CD14-positive monocyte (primary cell): ENCODE data around the gene CA10. TPM values are rescaled to one million over a fixed set of nuclear protein-coding genes. Genes with fewer than 3 reads are reported as not detected.

Experiments
- DNase-seq, 3 donors: peaks; one replicate each; pipeline ENCODE4 v3.0.0-alpha.2; 2011 to 2022
- H2AFZ ChIP-seq: 2 replicates; pipeline ENCODE4 v1.6.0; 2012; ENCODE audit warnings: mild to moderate bottlenecking, low read depth, low read length, inconsistent platforms; ENCODE audit not compliant: insufficient read depth, poor library complexity, severe bottlenecking
- H3K27ac ChIP-seq, 2 donors: 1 replicate in 1 of 2; 2 replicates in 1 of 2; pipeline ENCODE4 v1.5.1; 2012 to 2013; ENCODE audit warnings: low read length in 2 of 2, control low read depth in 1 of 2, inconsistent platforms in 1 of 2, low read depth in 1 of 2, mild to moderate bottlenecking in 1 of 2
- H3K27me3 ChIP-seq, 2 donors: one replicate each; pipeline versions ENCODE4 v1.6.0 to v1.6.1; 2011 to 2013; ENCODE audit warnings: low read length in 2 of 2; ENCODE audit not compliant: control insufficient read depth in 2 of 2, insufficient read depth in 2 of 2
- H3K36me3 ChIP-seq, 2 donors: replicated peaks in 1 of 2; 1 replicate in 1 of 2; 2 replicates in 1 of 2; pipeline versions ENCODE4 v1.5.1 to v1.6.1; 2012 to 2013; ENCODE audit warnings: low read length in 2 of 2, control low read depth in 1 of 2, inconsistent platforms in 1 of 2, mild to moderate bottlenecking in 1 of 2; ENCODE audit not compliant: insufficient read depth in 2 of 2, control insufficient read depth in 1 of 2
- H3K4me1 ChIP-seq, 2 donors: 1 replicate in 1 of 2; 2 replicates in 1 of 2; pipeline versions ENCODE4 v1.5.1 to v1.6.1; 2012 to 2013; ENCODE audit warnings: low read length in 2 of 2, control low read depth in 1 of 2, inconsistent platforms in 1 of 2, mild to moderate bottlenecking in 1 of 2, moderate library complexity in 1 of 2; ENCODE audit not compliant: insufficient read depth in 2 of 2, control insufficient read depth in 1 of 2
- H3K4me2 ChIP-seq: replicated peaks from 2 replicates; pipeline ENCODE3; 2012; ENCODE audit warnings: low read length, moderate library complexity, mild to moderate bottlenecking; ENCODE audit not compliant: poor library complexity, severe bottlenecking; ENCODE audit errors: extremely low read depth
- H3K4me3 ChIP-seq, 3 experiments: fragments of 200-600 bp in 1 of 3; sonication (generic) in 1 of 3; replicated peaks in 1 of 3; 1 replicate in 2 of 3; 2 replicates in 1 of 3; pipeline ENCODE4 v1.5.1; 2011 to 2013; ENCODE audit warnings: low read length in 3 of 3, mild to moderate bottlenecking in 3 of 3, control low read depth in 2 of 3, low read depth in 2 of 3, inconsistent platforms in 1 of 3, moderate library complexity in 1 of 3
- H3K79me2 ChIP-seq: 2 replicates; pipeline ENCODE4 v1.6.0; 2012; ENCODE audit warnings: mild to moderate bottlenecking, control low read depth, inconsistent platforms, low read length, moderate library complexity; ENCODE audit not compliant: insufficient read depth
- H3K9ac ChIP-seq: 2 replicates; pipeline ENCODE4 v1.6.0; 2017; ENCODE audit warnings: low read length, mild to moderate bottlenecking; ENCODE audit not compliant: insufficient read depth, poor library complexity, severe bottlenecking
- H3K9me3 ChIP-seq, 2 donors: replicated peaks in 1 of 2; 1 replicate in 1 of 2; 2 replicates in 1 of 2; pipeline versions ENCODE4 v1.5.1 to v1.6.1; 2012 to 2013; ENCODE audit warnings: low read length in 2 of 2, control low read depth in 1 of 2; ENCODE audit not compliant: control insufficient read depth in 1 of 2, insufficient read depth in 1 of 2
- H4K20me1 ChIP-seq: 2 replicates; pipeline ENCODE4 v1.6.0; 2012; ENCODE audit warnings: mild to moderate bottlenecking, low read length, control low read depth, moderate library complexity; ENCODE audit not compliant: insufficient read depth
- H3K27ac Mint-ChIP-seq, 7 donors: one replicate each; pipeline ENCODE4 v1.8.0; 2020; ENCODE audit warnings: mild to moderate bottlenecking in 7 of 7, mixed read lengths in 7 of 7, moderate library complexity in 6 of 7, inconsistent platforms in 2 of 7
- H3K27me3 Mint-ChIP-seq, 3 donors: one replicate each; pipeline ENCODE4 v1.8.0; 2021 to 2022; ENCODE audit warnings: low read depth in 3 of 3, mild to moderate bottlenecking in 3 of 3, mixed read lengths in 3 of 3, moderate library complexity in 3 of 3, inconsistent platforms in 1 of 3
- H3K36me3 Mint-ChIP-seq, 2 donors: one replicate each; pipeline ENCODE4 v1.8.0; 2020; ENCODE audit warnings: mixed read lengths in 2 of 2, inconsistent platforms in 1 of 2, mild to moderate bottlenecking in 1 of 2
- H3K4me1 Mint-ChIP-seq: one replicate; pipeline ENCODE4 v1.8.0; 2020; ENCODE audit warnings: mild to moderate bottlenecking, mixed read lengths
- H3K4me3 Mint-ChIP-seq, 2 donors: one replicate each; pipeline ENCODE4 v1.8.0; 2020; ENCODE audit warnings: mild to moderate bottlenecking in 2 of 2, mixed read lengths in 2 of 2, moderate library complexity in 1 of 2
- H3K9me3 Mint-ChIP-seq, 7 donors: one replicate each; pipeline ENCODE4 v1.8.0; 2020 to 2022; ENCODE audit warnings: mixed read lengths in 7 of 7, mild to moderate bottlenecking in 6 of 7, moderate library complexity in 6 of 7, inconsistent platforms in 2 of 7
- WGBS: methylation state at CpG from one replicate; pipeline ENCODE4 v1.1.5; 2013; ENCODE audit warnings: missing lambda C conversion rate; ENCODE audit not compliant: insufficient coverage; 5-methylcytosine and 5-hydroxymethylcytosine counted together
- intact Hi-C, 2 donors: fragments of 100-400 bp; cut with micrococcal nuclease; formaldehyde crosslinking; loops; one replicate each; pipeline versions ENCODE4 v1.15.0 to v1.15.1; 2023
- polyA plus RNA-seq, 3 donors: library from polyadenylated mRNA; depleted of rRNA in 1 of 3; unstranded in 2 of 3; stranded (reverse) in 1 of 3; fragments of 300-500 nt in 2 of 3; fragments of >200 nt in 1 of 3; fragmentation: Illumina TruSeq in 2 of 3; gene quantifications; 1 replicate in 2 of 3; 2 replicates in 1 of 3; pipeline ENCODE4 v1.2.3, GENCODE V29; 2012 to 2021
- TF ChIP-seq, protein P1 (sequence below): fragments of 200-600 bp; IDR thresholded peaks from one replicate; pipeline ENCODE4 v1.8.0; 2022; ENCODE audit warnings: antibody characterized with exemption, mild to moderate bottlenecking

Gene CA10
- polyA plus RNA-seq, 3 donors: not detected

DNA sequence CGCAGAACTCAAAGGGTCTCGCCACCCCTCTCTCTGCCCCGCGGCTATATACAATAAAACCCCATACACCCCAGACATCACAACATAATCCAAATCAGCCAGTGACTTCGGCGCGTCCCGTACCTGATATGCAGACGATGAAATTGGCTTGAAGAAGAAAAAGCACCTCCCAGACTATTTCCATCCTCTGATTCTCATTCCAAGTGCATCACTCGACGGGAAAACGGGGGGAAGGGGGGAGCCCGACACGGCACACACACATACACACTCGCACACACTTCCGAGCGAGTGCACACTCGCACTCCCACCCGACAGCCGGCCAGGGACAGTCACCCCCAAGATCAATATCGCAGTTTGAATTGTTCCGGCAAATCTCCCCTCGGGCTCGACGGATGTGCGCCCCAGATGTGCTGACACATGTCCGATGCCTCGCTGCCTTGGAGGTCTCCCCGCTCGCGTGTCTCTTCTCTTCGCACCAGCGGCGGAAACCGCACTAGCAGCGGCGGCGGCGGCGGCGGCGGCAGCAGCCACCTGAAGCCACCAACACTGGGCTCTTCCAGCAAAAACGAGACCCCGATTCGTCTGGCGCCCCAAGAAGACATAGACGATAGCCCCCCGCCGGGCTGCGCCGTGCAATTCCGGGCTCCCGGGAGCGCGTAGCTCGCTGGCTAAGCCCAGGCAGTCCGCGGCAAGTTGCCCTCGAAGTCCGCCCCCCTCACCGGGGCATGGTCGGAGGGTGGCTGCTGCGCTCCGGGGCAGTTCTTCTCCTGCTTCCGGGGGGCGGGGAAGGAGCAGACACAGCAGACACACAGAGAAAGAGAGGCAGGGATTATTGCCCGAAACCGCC is 688 bp downstream of the CA10 start:
- no peak overlapping the region for H2AFZ ChIP-seq
- H3K4me1 ChIP-seq: no peaks in the 10 kb centered on the region
- peaks cover 7 to 24% of the 10 kb centered on the region in 2 donors for H3K9me3 ChIP-seq
- H3K27me3 Mint-ChIP-seq: peaks cover 46 to 55% (median 47%) of the 10 kb centered on the region in 3 donors
- 4% methylated on average over 66 of the region's 68 CpGs for WGBS
- no peak for DNase-seq
- H3K27ac ChIP-seq: no peak overlapping the region
- no peaks in the 10 kb centered on the region for H3K36me3 ChIP-seq
- H3K9me3 Mint-ChIP-seq: peaks cover 7 to 36% (median 17%) of the 10 kb centered on the region in 7 donors
- peak overlapping the region in 1 of 7 donors; percentile 57 for H3K27ac Mint-ChIP-seq
- no peak overlapping the region for H3K4me2 ChIP-seq
- TF ChIP-seq, protein P1, sequence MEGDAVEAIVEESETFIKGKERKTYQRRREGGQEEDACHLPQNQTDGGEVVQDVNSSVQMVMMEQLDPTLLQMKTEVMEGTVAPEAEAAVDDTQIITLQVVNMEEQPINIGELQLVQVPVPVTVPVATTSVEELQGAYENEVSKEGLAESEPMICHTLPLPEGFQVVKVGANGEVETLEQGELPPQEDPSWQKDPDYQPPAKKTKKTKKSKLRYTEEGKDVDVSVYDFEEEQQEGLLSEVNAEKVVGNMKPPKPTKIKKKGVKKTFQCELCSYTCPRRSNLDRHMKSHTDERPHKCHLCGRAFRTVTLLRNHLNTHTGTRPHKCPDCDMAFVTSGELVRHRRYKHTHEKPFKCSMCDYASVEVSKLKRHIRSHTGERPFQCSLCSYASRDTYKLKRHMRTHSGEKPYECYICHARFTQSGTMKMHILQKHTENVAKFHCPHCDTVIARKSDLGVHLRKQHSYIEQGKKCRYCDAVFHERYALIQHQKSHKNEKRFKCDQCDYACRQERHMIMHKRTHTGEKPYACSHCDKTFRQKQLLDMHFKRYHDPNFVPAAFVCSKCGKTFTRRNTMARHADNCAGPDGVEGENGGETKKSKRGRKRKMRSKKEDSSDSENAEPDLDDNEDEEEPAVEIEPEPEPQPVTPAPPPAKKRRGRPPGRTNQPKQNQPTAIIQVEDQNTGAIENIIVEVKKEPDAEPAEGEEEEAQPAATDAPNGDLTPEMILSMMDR: no peak
- no peaks in the 10 kb centered on the region for H3K79me2 ChIP-seq
- peaks cover 36 to 50% of the 10 kb centered on the region in 2 donors for H3K27me3 ChIP-seq
- no peaks in the 10 kb centered on the region for H3K4me1 Mint-ChIP-seq
- peaks cover 0 to 2% of the 10 kb centered on the region in 2 donors for H3K36me3 Mint-ChIP-seq
- intact Hi-C loops: no loop called here
- H3K9ac ChIP-seq: no peak overlapping the region
- peak overlapping the region in 1 of 2 donors; percentile 75 for H3K4me3 Mint-ChIP-seq
- no peak overlapping the region for H3K4me3 ChIP-seq
- no peaks in the 10 kb centered on the region for H4K20me1 ChIP-seq

DNA sequence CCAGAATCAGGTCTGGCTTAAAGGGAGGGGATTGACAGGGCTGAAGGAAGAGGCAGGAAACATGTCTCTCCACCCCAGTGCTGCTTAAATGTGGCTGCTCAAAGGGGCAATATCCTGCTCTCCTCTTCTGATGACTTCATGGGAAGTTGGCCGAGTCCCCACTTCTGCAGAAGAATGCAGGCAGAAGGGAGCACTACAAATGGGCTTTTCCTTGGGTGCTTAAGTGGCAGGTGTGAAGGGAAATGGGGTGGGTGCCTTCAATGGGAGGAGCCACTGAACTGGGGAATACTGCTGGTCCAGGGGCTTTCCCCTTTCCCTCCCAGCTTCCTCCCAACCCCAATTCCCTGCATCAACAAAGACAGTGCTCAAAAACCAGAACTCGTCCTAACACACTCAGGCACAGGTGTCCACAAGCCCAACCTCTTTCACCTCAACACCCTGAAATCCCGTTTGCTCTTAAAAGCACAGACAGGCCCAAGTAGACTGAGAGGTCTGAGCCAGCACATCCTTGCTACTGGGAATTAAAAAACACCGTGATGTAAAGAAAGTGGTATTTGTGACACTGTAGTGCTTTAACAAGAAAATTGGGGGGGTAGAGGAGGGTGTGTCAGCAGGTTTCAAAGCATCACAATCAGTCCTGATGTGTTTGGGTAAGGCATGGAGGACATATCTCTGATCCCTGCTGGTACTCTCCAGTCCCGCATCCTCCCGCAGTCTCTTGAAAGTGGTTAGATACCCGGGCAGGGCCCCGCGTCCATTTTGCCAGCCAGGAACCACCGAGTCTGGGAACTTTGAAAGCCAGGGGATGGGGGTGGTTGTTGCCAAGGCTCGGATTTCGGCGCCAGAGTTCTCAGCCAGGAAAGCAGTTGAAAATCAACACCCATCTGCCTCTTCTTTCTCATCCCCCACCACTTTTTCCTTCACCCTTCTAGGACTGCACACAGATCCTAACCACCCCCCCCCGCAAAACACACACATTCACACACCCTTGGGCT is 1.6 kb downstream of the CA10 start:
- peaks cover 46 to 56% (median 47%) of the 10 kb centered on the region in 3 donors for H3K27me3 Mint-ChIP-seq
- Histone ChIP-seq H3K79me2 (no peaks in the 10 kb centered on the region), H3K27me3 (peaks cover 36 to 50% of the 10 kb centered on the region in 2 donors), H2AFZ (no peak overlapping the region), H3K9me3 (peaks cover 7 to 24% of the 10 kb centered on the region in 2 donors), H3K9ac (no peak overlapping the region), H3K4me2 (no peak overlapping the region), H3K27ac (no peak overlapping the region), H3K4me1 (no peaks in the 10 kb centered on the region), H4K20me1 (no peaks in the 10 kb centered on the region), H3K36me3 (no peaks in the 10 kb centered on the region), H3K4me3 (no peak overlapping the region)
- TF ChIP-seq, protein P1: no peak
- peaks cover 7 to 36% (median 17%) of the 10 kb centered on the region in 7 donors for H3K9me3 Mint-ChIP-seq
- no peak overlapping the region for H3K27ac Mint-ChIP-seq
- H3K4me1 Mint-ChIP-seq: no peaks in the 10 kb centered on the region
- intact Hi-C loops: no loop called here
- peaks cover 0 to 2% of the 10 kb centered on the region in 2 donors for H3K36me3 Mint-ChIP-seq
- 17% methylated on average over 5 of the region's 14 CpGs for WGBS
- DNase-seq: no peak
- H3K4me3 Mint-ChIP-seq: peak overlapping the region in 1 of 2 donors; percentile 75
